GM12872 (cell line): ENCODE data around the gene ANKRD33B.

Source experiments
- CTCF ChIP-seq: IDR thresholded peaks from 3 replicates; pipeline ENCODE4 v1.5.1; 2011; ENCODE audit warnings: low read depth, mild to moderate bottlenecking, low read length, moderate library complexity; ENCODE audit not compliant: insufficient read depth

The ANKRD33B gene

GRCh38 chr5:10705747-10706146 is 141.9 kb downstream of the ANKRD33B start:
- TF ChIP-seq CTCF, result no peak

DNA sequence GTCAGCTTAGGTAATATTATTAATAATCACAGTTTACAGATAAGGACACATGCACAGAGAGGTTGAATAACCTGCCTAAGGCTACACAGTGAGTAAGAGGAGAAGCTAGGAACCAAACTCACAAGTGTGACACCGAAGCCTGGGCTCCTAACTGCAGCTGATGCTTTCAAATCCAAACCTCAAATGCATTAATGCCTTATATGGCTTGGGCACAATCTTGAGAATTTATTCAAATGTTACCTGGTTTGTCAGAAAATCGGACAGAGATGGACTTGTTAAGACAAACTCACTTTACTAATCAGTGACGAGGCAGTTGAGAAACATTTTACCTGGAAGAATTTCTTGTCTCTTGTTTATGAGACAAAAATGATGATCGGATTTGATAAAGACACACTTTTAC is 142.5 kb downstream of the ANKRD33B start:
- TF ChIP-seq CTCF, result no peak
